K562 (cell line): ENCODE data around the gene CNKSR3. TPM values are rescaled to one million over a fixed set of nuclear protein-coding genes. Genes with fewer than 3 reads are reported as not detected.

Experiments used
- ATAC-seq: fragments of 200-7000 bp; cut with Tn5 transposase; 3 replicates; pipeline ENCODE4 v1.9.1; 2020; ENCODE audit warnings: moderate library complexity
- BruUV-seq: library from RNA; stranded (reverse); fragments of 400-500 nt; replicated peaks from 2 replicates; lab custom pipeline; 2021; lab: Mats Ljungman, UMichigan
- CTCF ChIA-PET: fragments of 300-600 bp; formaldehyde crosslinking; extraction: SDS; loops from one replicate; lab custom pipeline; 2021; ENCODE audit warnings: low intra/inter-chr PET ratio; lab: Yijun Ruan, JAX
- POLR2A ChIA-PET: fragments of 300-600, 350-650 bp; sonication (Branson Sonifier 250); formaldehyde crosslinking; extraction: SDS; loops from one replicate; lab custom pipeline; 2021; ENCODE audit warnings: antibody characterized with exemption, inconsistent platforms; lab: Yijun Ruan, JAX
- DNase-seq, 4 experiments: peaks; one replicate each; pipeline versions ENCODE4 v3.0.0 to v3.0.0-alpha.2; 2011 to 2018; ENCODE audit warnings: low spot score in 3 of 4, mixed read lengths in 3 of 4; ENCODE audit errors: extremely low read depth in 1 of 4
- FAIRE-seq: peaks from 2 replicates; lab custom pipeline; 2011; peaks lifted over from hg19 to GRCh38; lab: Jason Lieb, UNC
- H2AFZ ChIP-seq: 2 replicates; pipeline ENCODE4 v1.6.0; 2011; ENCODE audit warnings: low read depth, low read length, control low read depth, inconsistent platforms
- H3K27ac ChIP-seq: fragments of 200-600 bp; 3 replicates; pipeline ENCODE4 v1.8.0; 2011; ENCODE audit warnings: low read depth, mild to moderate bottlenecking, control low read depth, inconsistent platforms, low read length, moderate library complexity, mixed read lengths; ENCODE audit errors: extremely low read depth
- H3K27me3 ChIP-seq, 2 experiments: fragments of 300-600 bp in 1 of 2; 2 replicates in 1 of 2; 3 replicates in 1 of 2; pipeline versions ENCODE4 v1.6.0 to v1.8.0; 2011; ENCODE audit warnings: inconsistent platforms in 2 of 2, low read length in 2 of 2, mild to moderate bottlenecking in 1 of 2, mixed read lengths in 1 of 2, moderate library complexity in 1 of 2; ENCODE audit not compliant: control insufficient read depth in 2 of 2, insufficient read depth in 2 of 2
- H3K36me3 ChIP-seq: fragments of 300-600 bp; 3 replicates; pipeline ENCODE4 v1.8.0; 2011; ENCODE audit warnings: mild to moderate bottlenecking, low read length, inconsistent platforms; ENCODE audit not compliant: control insufficient read depth, insufficient read depth
- H3K4me1 ChIP-seq, 2 experiments: fragments of 200-600 bp in 1 of 2; replicated peaks in 1 of 2; 2 replicates in 1 of 2; 3 replicates in 1 of 2; pipeline versions ENCODE4 v1.5.1 to v1.8.0; 2011; ENCODE audit warnings: inconsistent platforms in 2 of 2, low read length in 2 of 2, mild to moderate bottlenecking in 1 of 2, mixed read lengths in 1 of 2, moderate library complexity in 1 of 2; ENCODE audit not compliant: control insufficient read depth in 2 of 2, insufficient read depth in 2 of 2
- H3K4me2 ChIP-seq: 2 replicates; pipeline ENCODE4 v1.6.1; 2011; ENCODE audit warnings: low read length, control low read depth, inconsistent platforms, mixed read lengths; ENCODE audit not compliant: insufficient read depth
- H3K4me3 ChIP-seq: fragments of 200-600 bp; sonication (generic), shearing (Covaris generic); 2 replicates; pipeline ENCODE4 v1.5.1; 2016; ENCODE audit warnings: control low read depth, inconsistent platforms
- H3K79me2 ChIP-seq: fragments of 200-600 bp; 3 replicates; pipeline ENCODE4 v1.8.0; 2011; ENCODE audit warnings: low read length, inconsistent platforms; ENCODE audit not compliant: control insufficient read depth, insufficient read depth
- H3K9ac ChIP-seq, 2 experiments: 2 replicates each; pipeline versions ENCODE4 v1.6.0 to v1.6.1; 2011; ENCODE audit warnings: low read depth in 2 of 2, low read length in 2 of 2, control low read depth in 1 of 2, inconsistent platforms in 1 of 2, mild to moderate bottlenecking in 1 of 2, mixed read lengths in 1 of 2; ENCODE audit not compliant: insufficient read depth in 1 of 2
- H3K9me1 ChIP-seq: one replicate; pipeline ENCODE4 v1.6.0; 2011; ENCODE audit warnings: inconsistent platforms, mild to moderate bottlenecking, low read length, moderate library complexity; ENCODE audit not compliant: control insufficient read depth, insufficient read depth
- H3K9me3 ChIP-seq: replicated peaks from 2 replicates; pipeline ENCODE4 v1.5.1; 2011; ENCODE audit warnings: low read depth, low read length, inconsistent platforms; ENCODE audit not compliant: control insufficient read depth, insufficient read depth
- H4K20me1 ChIP-seq: replicated peaks from 2 replicates; pipeline ENCODE4 v1.6.1; 2011; ENCODE audit warnings: low read length, inconsistent platforms, mixed read lengths; ENCODE audit not compliant: control insufficient read depth, insufficient read depth
- ATF4 ChIP-seq: fragments of 450-650 bp; formaldehyde crosslinking; IDR thresholded peaks from 2 replicates; pipeline ENCODE4 v1.4.0; 2022; ENCODE audit warnings: mild to moderate bottlenecking, moderate library complexity
- CBX1 ChIP-seq: sonication (generic); IDR thresholded peaks from 2 replicates; pipeline ENCODE4 v1.6.1; 2016; ENCODE audit warnings: antibody characterized with exemption, low read depth, mild to moderate bottlenecking
- EHMT2 ChIP-seq: fragments of 450-650 bp; IDR thresholded peaks from 2 replicates; pipeline ENCODE4 v1.6.1; 2018; ENCODE audit warnings: antibody characterized with exemption
- EZH2 ChIP-seq: IDR thresholded peaks from 2 replicates; pipeline ENCODE4 v1.6.1; 2012; ENCODE audit warnings: low read depth, mild to moderate bottlenecking, inconsistent platforms, low read length, borderline replicate concordance
- FUS ChIP-seq: fragments of 200-400 bp; formaldehyde crosslinking; optimal IDR thresholded peaks from 2 replicates; pipeline ENCODE3; 2017; ENCODE audit warnings: low read depth, low read length
- HLTF ChIP-seq: fragments of 450-650 bp; IDR thresholded peaks from 2 replicates; pipeline ENCODE4 v1.6.1; 2016
- JUND ChIP-seq, 2 experiments: IDR thresholded peaks; 2 replicates in 1 of 2; 3 replicates in 1 of 2; pipeline ENCODE4 v1.6.1; 2011; ENCODE audit warnings: borderline replicate concordance in 2 of 2, low read depth in 2 of 2, low read length in 2 of 2, improper control_type of control experiment in 1 of 2, missing biosample characterization in 1 of 2, missing genetic modification characterization in 1 of 2, missing genetic modification reagents in 1 of 2
- RBM15 ChIP-seq: fragments of 200-400 bp; formaldehyde crosslinking; IDR thresholded peaks from 2 replicates; pipeline ENCODE4 v1.6.1; 2018; ENCODE audit warnings: mild to moderate bottlenecking, low read length, moderate library complexity; ENCODE audit not compliant: insufficient read depth
- RFX1 ChIP-seq: fragments of 450-650 bp; IDR thresholded peaks from 2 replicates; pipeline ENCODE4 v1.6.1; 2016; ENCODE audit warnings: mild to moderate bottlenecking, moderate library complexity
- SUPT5H ChIP-seq: fragments of 450-650 bp; IDR thresholded peaks from 2 replicates; pipeline ENCODE4 v1.6.1; 2016
- XRCC3 ChIP-seq: fragments of 450-650 bp; IDR thresholded peaks from 2 replicates; pipeline ENCODE4 v1.6.1; 2017; ENCODE audit warnings: mild to moderate bottlenecking, moderate library complexity
- ZC3H11A ChIP-seq: IDR thresholded peaks from 2 replicates; pipeline ENCODE4 v1.6.1; 2012; ENCODE audit warnings: low read depth, low read length, improper control_type of control experiment
- ZNF146 ChIP-seq: IDR thresholded peaks from one replicate; pipeline ENCODE4 v1.6.1; 2018; ENCODE audit warnings: missing compliant biosample characterization; ENCODE audit not compliant: unreplicated experiment
- ZNF589 ChIP-seq: fragments of 200-800 bp; sonication (Bioruptor generic); IDR thresholded peaks from 2 replicates; pipeline ENCODE4 v1.6.1; 2016; ENCODE audit warnings: low read depth, missing genetic modification characterization, missing compliant biosample characterization
- WGBS: fragments of 100-300 bp; shearing (Covaris generic); methylation state at CpG from one replicate; pipeline ENCODE4 v1.1.6; 2016; ENCODE audit warnings: low coverage, mixed read lengths; ENCODE audit not compliant: insufficient coverage; ENCODE audit errors: missing lambda C conversion rate; 5-methylcytosine and 5-hydroxymethylcytosine counted together
- in situ Hi-C: fragments of 300-500 bp; cut with MboI; formaldehyde crosslinking; loops from 4 replicates; pipeline ENCODE4 v1.15.0; 2018; ENCODE audit warnings: inconsistent platforms, mixed read lengths
- intact Hi-C: fragments of 100-400 bp; cut with micrococcal nuclease; formaldehyde crosslinking; loops from 2 replicates; pipeline ENCODE4 v1.14.2; 2022
- polyA plus RNA-seq, 8 experiments: library from polyadenylated mRNA; depleted of rRNA in 4 of 8; stranded (reverse) in 5 of 8; unstranded in 3 of 8; fragments of >200 nt; fragmentation: Nextera tagmentation in 2 of 8; fragmentation: Illumina TruSeq in 1 of 8; extraction: Ambion mirVana in 2 of 8; extraction: Trizol in 1 of 8; gene quantifications; 2 replicates each; pipeline versions ENCODE4 v1.2.1 to v1.2.3, GENCODE V29; 2011 to 2014; ENCODE audit warnings: inconsistent platforms in 1 of 8, missing spikeins in 1 of 8
- total RNA-seq, 7 experiments: library from RNA; depleted of rRNA in 6 of 7; stranded (reverse); fragments of >200 nt in 6 of 7; fragmentation: Illumina TruSeq in 2 of 7; extraction: Trizol in 2 of 7; gene quantifications; 2 replicates each; pipeline versions ENCODE4 v1.2.1 to v1.2.3, GENCODE V29; 2011 to 2021; ENCODE audit warnings: low replicate concordance in 1 of 7

CNKSR3 gene
- total and polyA plus RNA-seq, 9 of the 15 experiments (the other 6 are each of a cell fraction or from before 2014, with no cell fraction given): 4.5 to 29.6 (median 9.5) TPM

GRCh38 chr6:154478021-154478700, 32.3 kb downstream of the CNKSR3 start:
- peaks cover 73% of the 10 kb centered on the region for H3K79me2 ChIP-seq
- intact Hi-C loops (no loop called here), in situ Hi-C loops (no loop called here)
- no peaks in the 10 kb centered on the region for H3K9me3 ChIP-seq
- FAIRE-seq: no peak
- ChIA-PET POLR2A (interaction anchor here (0.5 to 1.1 kb wide), 5 partner anchors 14 to 1495 kb away, joined by 3 to 6 read pairs (median 3); partner anchors contain the start of gene FBXO5), CTCF (no interaction called here)
- H3K9ac ChIP-seq: peak overlapping the region in 1 of 2 experiments; percentile 47; a peak in 2 of 4 replicates
- DNase-seq: no peak
- ATAC-seq: peak; percentile 21
- H3K4me2 ChIP-seq: no peak overlapping the region
- H3K4me1 ChIP-seq: peaks cover 9 to 10% of the 10 kb centered on the region in 2 experiments; a peak in 3 of 5 replicates
- no peak overlapping the region for H2AFZ ChIP-seq
- H3K27ac ChIP-seq: no peak overlapping the region
- 76% methylated on average over 11 of the region's 12 CpGs for WGBS
- H3K27me3 ChIP-seq: no peaks in the 10 kb centered on the region
- BruUV-seq: no TSS peak
- H4K20me1 ChIP-seq: peaks cover 4% of the 10 kb centered on the region
- no peaks in the 10 kb centered on the region for H3K36me3 ChIP-seq
- H3K4me3 ChIP-seq: no peak overlapping the region
- TF ChIP-seq RFX1: 0 out of 2 replicates have a peak, but pooled peaks have one; percentile 10
- no peak for TF ChIP-seq XRCC3
- peaks cover 3% of the 10 kb centered on the region for H3K9me1 ChIP-seq

GRCh38 chr6:154476494-154476893, 34.0 kb downstream of the CNKSR3 start:
- H3K9ac ChIP-seq: no peak overlapping the region
- CTCF ChIA-PET: no interaction called here
- in situ Hi-C loops (no loop called here), intact Hi-C loops (no loop called here)
- H3K79me2 ChIP-seq: peaks cover 68% of the 10 kb centered on the region
- H3K36me3 ChIP-seq: no peaks in the 10 kb centered on the region; the same call in 2 of the 3 replicates
- H3K4me2 ChIP-seq: no peak overlapping the region
- WGBS: 88% methylated on average over 4 of the region's 4 CpGs
- ATAC-seq (no peak), DNase-seq (no peak), FAIRE-seq (no peak)
- H3K4me3 ChIP-seq: no peak overlapping the region
- H4K20me1 ChIP-seq: no peaks in the 10 kb centered on the region; the same call in 1 of the 2 replicates
- no peaks in the 10 kb centered on the region for H3K27me3 ChIP-seq
- peaks cover 3% of the 10 kb centered on the region for H3K9me1 ChIP-seq
- peaks cover 9 to 10% of the 10 kb centered on the region in 2 experiments; a peak in 3 of 5 replicates for H3K4me1 ChIP-seq
- H3K27ac ChIP-seq: no peak overlapping the region
- no TSS peak for BruUV-seq
- no peaks in the 10 kb centered on the region for H3K9me3 ChIP-seq
- no peak overlapping the region for H2AFZ ChIP-seq
- POLR2A ChIA-PET: no interaction called here
- TF ChIP-seq JUND (IDR thresholded peaks at IDR 0.05; ENCODE audit: borderline replicate concordance, low read depth, low read length) (no peak), JUND (tag; IDR thresholded peaks at IDR 0.05; ENCODE audit: borderline replicate concordance, low read depth, low read length) (no peak), EHMT2 (no peak), HLTF (no peak), CBX1 (no peak), EZH2 (no peak), ZNF589 (no peak), ATF4 (CRISPR knock-in tag) (no peak), ZNF146 (no peak), SUPT5H (no peak), RBM15 (no peak), FUS (no peak), ZC3H11A (no peak)
